Measurements from ENCODE around the gene ABCA6.

Gene ABCA6

GRCh38 chr17:69059458-69060175, 82.1 kb downstream of the ABCA6 start:
- no peaks in the 10 kb centered on the region for H3K9me3 ChIP-seq (ENCODE audit: insufficient read depth, low read length, severe bottlenecking)
- no peaks in the 10 kb centered on the region for H3K36me3 ChIP-seq (ENCODE audit: insufficient read depth, low read length)
- H3K4me3 ChIP-seq (ENCODE audit: low read depth in 1 of 2, low read length in 2 of 2): no peak overlapping the region
- no peaks in the 10 kb centered on the region for H3K79me2 ChIP-seq (ENCODE audit: insufficient read depth, low read length)
- H4K20me1 ChIP-seq (ENCODE audit: insufficient read depth, low read length): no peaks in the 10 kb centered on the region
- no peak overlapping the region for H3K9ac ChIP-seq (ENCODE audit: low read depth, low read length)
- DNase-seq (no peak), ATAC-seq (ENCODE audit: insufficient read depth, low read depth) (no peak)
- H3K4me1 ChIP-seq (ENCODE audit: insufficient read depth, low read length): no peaks in the 10 kb centered on the region
- TF ChIP-seq, protein P1, sequence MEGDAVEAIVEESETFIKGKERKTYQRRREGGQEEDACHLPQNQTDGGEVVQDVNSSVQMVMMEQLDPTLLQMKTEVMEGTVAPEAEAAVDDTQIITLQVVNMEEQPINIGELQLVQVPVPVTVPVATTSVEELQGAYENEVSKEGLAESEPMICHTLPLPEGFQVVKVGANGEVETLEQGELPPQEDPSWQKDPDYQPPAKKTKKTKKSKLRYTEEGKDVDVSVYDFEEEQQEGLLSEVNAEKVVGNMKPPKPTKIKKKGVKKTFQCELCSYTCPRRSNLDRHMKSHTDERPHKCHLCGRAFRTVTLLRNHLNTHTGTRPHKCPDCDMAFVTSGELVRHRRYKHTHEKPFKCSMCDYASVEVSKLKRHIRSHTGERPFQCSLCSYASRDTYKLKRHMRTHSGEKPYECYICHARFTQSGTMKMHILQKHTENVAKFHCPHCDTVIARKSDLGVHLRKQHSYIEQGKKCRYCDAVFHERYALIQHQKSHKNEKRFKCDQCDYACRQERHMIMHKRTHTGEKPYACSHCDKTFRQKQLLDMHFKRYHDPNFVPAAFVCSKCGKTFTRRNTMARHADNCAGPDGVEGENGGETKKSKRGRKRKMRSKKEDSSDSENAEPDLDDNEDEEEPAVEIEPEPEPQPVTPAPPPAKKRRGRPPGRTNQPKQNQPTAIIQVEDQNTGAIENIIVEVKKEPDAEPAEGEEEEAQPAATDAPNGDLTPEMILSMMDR (IDR thresholded peaks at IDR 0.05; ENCODE audit: borderline replicate concordance, extremely low read depth, low read length, poor library complexity, severe bottlenecking): no peak
- TF ChIP-seq EZH2 (IDR thresholded peaks at IDR 0.05; ENCODE audit: borderline replicate concordance, low read depth, low read length, severe bottlenecking): no peak
- no peak overlapping the region for H2AFZ ChIP-seq (ENCODE audit: low read depth, low read length)
- H3K27me3 ChIP-seq (ENCODE audit: insufficient read depth, low read length, poor library complexity): peaks cover 3% of the 10 kb centered on the region
- H3K27ac ChIP-seq (ENCODE audit: low read length): no peak overlapping the region
- no peak overlapping the region for H3K4me2 ChIP-seq (ENCODE audit: insufficient read depth, low read length)

DNA sequence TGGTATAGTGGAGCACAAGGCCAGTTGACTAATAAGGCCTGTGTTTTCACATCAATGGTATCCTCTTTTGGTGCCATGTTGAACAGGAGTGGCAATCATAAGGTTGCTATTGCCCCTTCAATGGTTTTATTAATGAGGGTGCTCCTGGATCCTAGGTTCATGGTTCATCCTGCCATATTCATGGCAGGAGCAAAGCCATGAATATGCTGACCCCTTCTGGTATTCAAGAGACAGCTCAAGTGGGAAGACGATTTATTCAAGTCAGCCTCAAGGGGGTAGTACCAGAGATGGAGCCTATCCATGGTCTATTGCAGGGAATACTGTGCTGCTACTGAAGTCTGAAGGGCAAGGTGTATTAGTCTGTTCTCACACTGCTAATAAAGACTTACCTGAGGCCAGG, 83.5 kb downstream of the ABCA6 start:
- H2AFZ ChIP-seq (ENCODE audit: low read depth, low read length): no peak overlapping the region
- H3K4me3 ChIP-seq (ENCODE audit: low read depth in 1 of 2, low read length in 2 of 2): no peak overlapping the region
- H3K4me2 ChIP-seq (ENCODE audit: insufficient read depth, low read length): no peak overlapping the region
- TF ChIP-seq, protein P1 (IDR thresholded peaks at IDR 0.05; ENCODE audit: borderline replicate concordance, extremely low read depth, low read length, poor library complexity, severe bottlenecking): peak; percentile 21
- TF ChIP-seq EZH2 (IDR thresholded peaks at IDR 0.05; ENCODE audit: borderline replicate concordance, low read depth, low read length, severe bottlenecking): no peak
- no peak overlapping the region for H3K27ac ChIP-seq (ENCODE audit: low read length)
- H3K36me3 ChIP-seq (ENCODE audit: insufficient read depth, low read length): no peaks in the 10 kb centered on the region
- DNase-seq (no peak), ATAC-seq (ENCODE audit: insufficient read depth, low read depth) (no peak)
- H4K20me1 ChIP-seq (ENCODE audit: insufficient read depth, low read length): no peaks in the 10 kb centered on the region
- H3K79me2 ChIP-seq (ENCODE audit: insufficient read depth, low read length): no peaks in the 10 kb centered on the region
- no peaks in the 10 kb centered on the region for H3K9me3 ChIP-seq (ENCODE audit: insufficient read depth, low read length, severe bottlenecking)
- H3K27me3 ChIP-seq (ENCODE audit: insufficient read depth, low read length, poor library complexity): peaks cover 3% of the 10 kb centered on the region
- H3K9ac ChIP-seq (ENCODE audit: low read depth, low read length): no peak overlapping the region
- no peaks in the 10 kb centered on the region for H3K4me1 ChIP-seq (ENCODE audit: insufficient read depth, low read length)

DNA sequence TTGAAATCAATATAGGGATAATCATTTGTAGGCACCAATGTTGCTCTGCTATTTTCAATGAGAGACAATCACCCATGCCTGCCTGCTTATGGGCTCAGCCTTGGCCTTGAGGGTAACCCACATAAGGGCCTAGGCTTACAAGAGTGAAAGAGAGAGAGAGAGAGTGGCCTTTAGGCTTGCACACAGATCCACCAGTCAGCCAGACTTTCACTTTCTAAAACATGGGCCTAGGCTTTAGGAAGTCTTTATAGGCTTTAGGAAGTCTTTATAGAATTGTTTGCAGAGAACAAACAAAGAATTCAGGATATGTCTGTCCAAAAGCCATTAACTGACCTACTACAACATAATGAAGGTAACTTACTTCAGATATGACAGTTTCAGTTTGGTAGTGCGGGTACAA, 84.4 kb downstream of the ABCA6 start:
- H2AFZ ChIP-seq (ENCODE audit: low read depth, low read length): no peak overlapping the region
- TF ChIP-seq, protein P1 (IDR thresholded peaks at IDR 0.05; ENCODE audit: borderline replicate concordance, extremely low read depth, low read length, poor library complexity, severe bottlenecking): no peak
- no peak for TF ChIP-seq EZH2 (IDR thresholded peaks at IDR 0.05; ENCODE audit: borderline replicate concordance, low read depth, low read length, severe bottlenecking)
- H3K79me2 ChIP-seq (ENCODE audit: insufficient read depth, low read length): no peaks in the 10 kb centered on the region
- H3K9me3 ChIP-seq (ENCODE audit: insufficient read depth, low read length, severe bottlenecking): no peaks in the 10 kb centered on the region
- no peak overlapping the region for H3K4me2 ChIP-seq (ENCODE audit: insufficient read depth, low read length)
- H3K4me1 ChIP-seq (ENCODE audit: insufficient read depth, low read length): no peaks in the 10 kb centered on the region
- no peak overlapping the region for H3K27ac ChIP-seq (ENCODE audit: low read length)
- peaks cover 3% of the 10 kb centered on the region for H3K27me3 ChIP-seq (ENCODE audit: insufficient read depth, low read length, poor library complexity)
- no peak overlapping the region for H3K4me3 ChIP-seq (ENCODE audit: low read depth in 1 of 2, low read length in 2 of 2)
- no peak for DNase-seq
- H4K20me1 ChIP-seq (ENCODE audit: insufficient read depth, low read length): no peaks in the 10 kb centered on the region
- H3K36me3 ChIP-seq (ENCODE audit: insufficient read depth, low read length): no peaks in the 10 kb centered on the region
- no peak for ATAC-seq (ENCODE audit: insufficient read depth, low read depth)
- no peak overlapping the region for H3K9ac ChIP-seq (ENCODE audit: low read depth, low read length)

All from DND-41 (cell line).